T-cell (primary cell): ENCODE measurements around the gene STYXL2. TPM values are rescaled to one million over a fixed set of nuclear protein-coding genes. Genes with fewer than 3 reads are reported as not detected.

ENCODE experiments used
- ATAC-seq, 4 experiments: fragments of 200-7000 bp in 3 of 4; fragments of 150-1000 bp in 1 of 4; cut with Tn5 transposase; replicated peaks in 1 of 4; 1 replicate in 3 of 4; 2 replicates in 1 of 4; pipeline ENCODE4 v1.10.0; 2021; ENCODE audit warnings: moderate library complexity in 3 of 4, mild to moderate bottlenecking in 2 of 4, moderate number of reproducible peaks in 1 of 4
- CTCF ChIA-PET, 2 donors: fragments of 300-600 bp; sonication (Branson Sonifier 250); formaldehyde crosslinking; loops; one replicate each; lab custom pipeline; 2022; ENCODE audit warnings: antibody characterized with exemption in 2 of 2; lab: Charles Lee
- POLR2A ChIA-PET, 2 donors: fragments of 300-600 bp; sonication (Branson Sonifier 250); formaldehyde crosslinking; loops; one replicate each; lab custom pipeline; 2022; ENCODE audit warnings: antibody characterized with exemption in 2 of 2; lab: Charles Lee
- DNase-seq, 35 experiments: peaks; one replicate each; pipeline versions ENCODE4 v3.0.0 to v3.0.0-alpha.2; 2013 to 2023
- H3K27ac ChIP-seq: one replicate; pipeline ENCODE4 v1.5.1; 2013; ENCODE audit warnings: low read length
- H3K27me3 ChIP-seq, 2 experiments: replicated peaks in 1 of 2; 1 replicate in 1 of 2; 2 replicates in 1 of 2; pipeline versions ENCODE4 v1.6.1 to v1.7.0; 2013; ENCODE audit warnings: low read length in 1 of 2, mixed read lengths in 1 of 2; ENCODE audit not compliant: control insufficient read depth in 2 of 2, insufficient read depth in 2 of 2; ENCODE audit errors: extremely low read depth in 1 of 2
- H3K36me3 ChIP-seq, 2 donors: 1 replicate in 1 of 2; 2 replicates in 1 of 2; pipeline versions ENCODE4 v1.6.1 to v1.7.0; 2013; ENCODE audit warnings: low read length in 1 of 2; ENCODE audit not compliant: control insufficient read depth in 2 of 2, insufficient read depth in 1 of 2; ENCODE audit errors: extremely low read depth in 1 of 2
- H3K4me1 ChIP-seq, 2 experiments: 1 replicate in 1 of 2; 2 replicates in 1 of 2; pipeline versions ENCODE4 v1.6.1 to v1.7.0; 2013; ENCODE audit warnings: low read length in 2 of 2, mixed read lengths in 1 of 2; ENCODE audit not compliant: insufficient read depth in 2 of 2, control insufficient read depth in 1 of 2; ENCODE audit errors: extremely low read depth in 1 of 2
- H3K4me3 ChIP-seq, 2 donors: 1 replicate in 1 of 2; 2 replicates in 1 of 2; pipeline versions ENCODE4 v1.5.1 to v1.7.0; 2013; ENCODE audit warnings: mild to moderate bottlenecking in 2 of 2, low read length in 1 of 2, moderate library complexity in 1 of 2; ENCODE audit not compliant: control insufficient read depth in 1 of 2; ENCODE audit errors: extremely low read depth in 1 of 2
- H3K9me3 ChIP-seq: 2 replicates; pipeline ENCODE4 v1.7.0; 2013
- H3K27ac Mint-ChIP-seq, 2 donors: one replicate each; pipeline ENCODE4 v1.8.0; 2020 to 2021; ENCODE audit warnings: mild to moderate bottlenecking in 2 of 2, mixed read lengths in 2 of 2
- H3K27me3 Mint-ChIP-seq, 2 donors: one replicate each; pipeline ENCODE4 v1.8.0; 2021 to 2022; ENCODE audit warnings: mixed read lengths in 2 of 2
- H3K36me3 Mint-ChIP-seq: one replicate; pipeline ENCODE4 v1.8.0; 2021; ENCODE audit warnings: mixed read lengths
- H3K4me1 Mint-ChIP-seq, 3 donors: one replicate each; pipeline ENCODE4 v1.8.0; 2020 to 2022; ENCODE audit warnings: mixed read lengths in 3 of 3, mild to moderate bottlenecking in 1 of 3
- H3K4me3 Mint-ChIP-seq, 3 donors: one replicate each; pipeline ENCODE4 v1.8.0; 2020 to 2022; ENCODE audit warnings: mild to moderate bottlenecking in 3 of 3, mixed read lengths in 3 of 3, moderate library complexity in 3 of 3
- H3K9me3 Mint-ChIP-seq, 3 donors: one replicate each; pipeline ENCODE4 v1.8.0; 2020 to 2022; ENCODE audit warnings: mixed read lengths in 3 of 3
- WGBS: methylation state at CpG from one replicate; pipeline ENCODE4 v1.1.5; 2013; ENCODE audit warnings: missing lambda C conversion rate; ENCODE audit not compliant: insufficient coverage; 5-methylcytosine and 5-hydroxymethylcytosine counted together
- total RNA-seq, 35 experiments: library from RNA in 6 of 35; stranded (reverse) in 6 of 35; fragments of 120-200 nt in 1 of 35; gene quantifications; one replicate each; pipeline versions ENCODE4 v1.2.1 to v1.2.4 and lab custom pipeline; 2013 to 2026

The STYXL2 gene
- total RNA-seq, 5 donors from 2014 or later (not counting 1 experiment from before 2014, with no cell fraction given) = not detected

DNA sequence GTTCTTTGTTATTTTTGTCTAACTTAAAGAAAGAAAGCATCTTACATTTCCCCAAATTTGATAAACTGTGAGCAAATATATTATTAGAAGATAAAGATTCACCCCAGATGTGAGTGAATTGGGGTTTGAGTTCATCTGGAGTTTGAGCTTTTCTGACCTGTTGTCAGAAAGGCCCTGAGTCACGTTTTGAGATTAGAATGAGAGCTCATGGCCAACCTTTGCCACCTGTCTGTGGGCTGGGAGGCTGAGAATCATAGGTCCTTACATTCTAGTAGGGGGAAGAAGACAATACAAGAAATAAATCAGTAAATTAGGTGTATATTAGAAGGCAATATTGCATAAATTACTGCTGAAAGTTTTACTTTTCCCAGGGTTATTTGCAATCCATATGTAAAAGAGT, 22.3 kb downstream of the STYXL2 start:
- Histone ChIP-seq H3K4me3 (no peak overlapping the region), H3K36me3 (no peaks in the 10 kb centered on the region), H3K4me1 (peaks cover 0 to 4% of the 10 kb centered on the region in 2 experiments), H3K9me3 (no peaks in the 10 kb centered on the region), H3K27ac (no peak overlapping the region), H3K27me3 (peaks cover 0 to 8% of the 10 kb centered on the region in 2 experiments)
- no CpG with 5 or more reads among the region's 1 CpG for WGBS
- ChIA-PET CTCF (interaction anchor here in 1 of 2 donors (0.7 kb wide), 1 partner anchor 643 kb away, joined by 3 read pairs; no protein-coding TSS in a partner anchor), POLR2A (interaction anchor here in 1 of 2 donors (0.6 to 0.7 kb wide), 2 partner anchors 26 to 54 kb away, joined by 3 to 5 read pairs; partner anchors contain the start of gene GPA33)
- H3K27ac Mint-ChIP-seq = no peak overlapping the region
- peaks cover 0 to 5% (median under 1%) of the 10 kb centered on the region in 3 donors for H3K9me3 Mint-ChIP-seq
- H3K4me1 Mint-ChIP-seq = peaks cover 2 to 14% (median 11%) of the 10 kb centered on the region in 3 donors
- H3K27me3 Mint-ChIP-seq = no peaks in the 10 kb centered on the region
- no peak overlapping the region for H3K4me3 Mint-ChIP-seq
- H3K36me3 Mint-ChIP-seq = no peaks in the 10 kb centered on the region
- no peak for DNase-seq
- no peak for ATAC-seq

GRCh38 chr1:167117225-167117624, 23.4 kb downstream of the STYXL2 start:
- H3K27me3 ChIP-seq = peaks cover 0 to 13% of the 10 kb centered on the region in 2 experiments

DNA sequence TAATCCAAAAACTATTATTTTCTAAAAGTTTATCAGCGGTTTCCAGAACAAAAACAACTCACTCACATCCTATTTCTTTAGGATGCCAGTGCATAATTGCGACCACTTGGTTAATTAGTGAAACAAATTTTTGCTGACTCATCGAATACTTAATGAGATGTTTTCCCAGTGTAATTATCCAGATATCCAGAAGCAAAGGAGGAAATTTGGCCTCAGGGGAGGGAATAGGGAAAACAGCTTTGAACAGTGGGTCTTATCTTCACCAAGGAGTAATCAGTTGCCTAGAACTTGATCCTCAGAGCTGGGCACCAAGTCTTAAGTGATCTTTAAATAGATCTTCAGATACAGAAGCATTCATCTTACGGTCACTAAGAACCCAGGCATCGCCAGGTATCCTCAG, 24.3 kb downstream of the STYXL2 start:
- Mint-ChIP-seq H3K9me3 (no peaks in the 10 kb centered on the region), H3K4me1 (peaks cover 0 to 4% (median 3%) of the 10 kb centered on the region in 3 donors), H3K36me3 (no peaks in the 10 kb centered on the region), H3K4me3 (no peak overlapping the region), H3K27me3 (no peaks in the 10 kb centered on the region), H3K27ac (no peak overlapping the region)
- Histone ChIP-seq H3K9me3 (no peaks in the 10 kb centered on the region), H3K4me1 (peaks cover 0 to 10% of the 10 kb centered on the region in 2 experiments), H3K4me3 (no peak overlapping the region), H3K27ac (no peak overlapping the region), H3K36me3 (no peaks in the 10 kb centered on the region), H3K27me3 (peaks cover 0 to 13% of the 10 kb centered on the region in 2 experiments)
- DNase-seq (no peak), ATAC-seq (no peak)
- WGBS = 83% methylated on average over 2 of the region's 5 CpGs
- ChIA-PET POLR2A (no interaction called here), CTCF (interaction anchor here in 1 of 2 donors (0.9 kb wide), 1 partner anchor 10 kb away, joined by 3 read pairs; no protein-coding TSS in a partner anchor)

More at GRCh38 chr1:167117225-167117624, 23.4 kb downstream of the STYXL2 start:
- H3K4me1 Mint-ChIP-seq = peaks cover under 1 to 8% (median 3%) of the 10 kb centered on the region in 3 donors
- no peak for DNase-seq
- no peaks in the 10 kb centered on the region for H3K27me3 Mint-ChIP-seq
- Histone ChIP-seq H3K4me3 (no peak overlapping the region), H3K4me1 (peaks cover 0 to 10% of the 10 kb centered on the region in 2 experiments), H3K9me3 (no peaks in the 10 kb centered on the region), H3K36me3 (no peaks in the 10 kb centered on the region), H3K27ac (no peak overlapping the region)
- no peak for ATAC-seq
- no peaks in the 10 kb centered on the region for H3K9me3 Mint-ChIP-seq
- ChIA-PET POLR2A (no interaction called here), CTCF (no interaction called here)
- H3K27ac Mint-ChIP-seq = no peak overlapping the region
- H3K4me3 Mint-ChIP-seq = no peak overlapping the region
- no peaks in the 10 kb centered on the region for H3K36me3 Mint-ChIP-seq
- 93% methylated on average over 5 of the region's 9 CpGs for WGBS

GRCh38 chr1:167119696-167120095, 25.8 kb downstream of the STYXL2 start:
- Mint-ChIP-seq H3K9me3 (no peaks in the 10 kb centered on the region), H3K27ac (no peak overlapping the region), H3K27me3 (no peaks in the 10 kb centered on the region), H3K36me3 (no peaks in the 10 kb centered on the region), H3K4me1 (peaks cover 0 to 4% (median 3%) of the 10 kb centered on the region in 3 donors), H3K4me3 (peak overlapping the region in 1 of 3 donors; percentile 1)
- no peak overlapping the region for H3K27ac ChIP-seq
- H3K4me3 ChIP-seq = no peak overlapping the region
- H3K36me3 ChIP-seq = no peaks in the 10 kb centered on the region
- no peak for ATAC-seq
- H3K4me1 ChIP-seq = peaks cover 0 to 10% of the 10 kb centered on the region in 2 experiments
- ChIA-PET CTCF (interaction anchor here in 1 of 2 donors (0.6 to 0.7 kb wide), 2 partner anchors 31 to 57 kb away, joined by 3 read pairs; no protein-coding TSS in a partner anchor), POLR2A (no interaction called here)
- peaks cover 0 to 13% of the 10 kb centered on the region in 2 experiments for H3K27me3 ChIP-seq
- 100% methylated on average over 1 of the region's 3 CpGs for WGBS
- H3K9me3 ChIP-seq = no peaks in the 10 kb centered on the region
- no peak for DNase-seq

GRCh38 chr1:167120899-167121298, 27.0 kb downstream of the STYXL2 start:
- Histone ChIP-seq H3K9me3 (no peaks in the 10 kb centered on the region), H3K4me1 (peaks cover 0 to 10% of the 10 kb centered on the region in 2 experiments), H3K4me3 (peak overlapping the region; percentile 49 to 79), H3K27me3 (peaks cover 0 to 15% of the 10 kb centered on the region in 2 experiments), H3K36me3 (no peaks in the 10 kb centered on the region), H3K27ac (no peak overlapping the region)
- WGBS = no CpG with 5 or more reads among the region's 13 CpGs
- H3K27ac Mint-ChIP-seq = peak overlapping the region in 1 of 2 donors; percentile 66
- H3K27me3 Mint-ChIP-seq = peaks cover 4 to 7% of the 10 kb centered on the region in 2 donors
- ATAC-seq (peak in 3 of 4 experiments; percentile 55 to 75 (median 67)), DNase-seq (peak in 11 of 35 experiments; percentile 7 to 49 (median 24))
- no peaks in the 10 kb centered on the region for H3K9me3 Mint-ChIP-seq
- CTCF ChIA-PET = interaction anchor here (0.7 to 1.4 kb wide), 6 partner anchors 9 to 241 kb away, joined by 3 to 5 read pairs (median 4); no protein-coding TSS in a partner anchor
- H3K36me3 Mint-ChIP-seq = no peaks in the 10 kb centered on the region
- POLR2A ChIA-PET = no interaction called here
- peaks cover 0 to 4% (median 3%) of the 10 kb centered on the region in 3 donors for H3K4me1 Mint-ChIP-seq
- peak overlapping the region; percentile 80 to 87 (median 84) for H3K4me3 Mint-ChIP-seq

GRCh38 chr1:167121375-167122120, 27.7 kb downstream of the STYXL2 start:
- Mint-ChIP-seq H3K9me3 (no peaks in the 10 kb centered on the region), H3K4me3 (peak overlapping the region; percentile 80 to 87 (median 84)), H3K36me3 (no peaks in the 10 kb centered on the region), H3K27ac (peak overlapping the region; percentile 66 to 67), H3K4me1 (peaks cover 0 to 4% (median 3%) of the 10 kb centered on the region in 3 donors), H3K27me3 (peaks cover 6 to 10% of the 10 kb centered on the region in 2 donors)
- H3K27ac ChIP-seq = no peak overlapping the region
- H3K27me3 ChIP-seq = peaks cover 0 to 22% of the 10 kb centered on the region in 2 experiments
- CTCF ChIA-PET = interaction anchor here (0.7 to 1.4 kb wide), 6 partner anchors 8 to 241 kb away, joined by 3 to 5 read pairs (median 4); no protein-coding TSS in a partner anchor
- H3K4me1 ChIP-seq = peaks cover 0 to 10% of the 10 kb centered on the region in 2 experiments
- H3K9me3 ChIP-seq = no peaks in the 10 kb centered on the region
- peak overlapping the region; percentile 49 to 79 for H3K4me3 ChIP-seq
- WGBS = 11% methylated on average over 39 of the region's 47 CpGs
- H3K36me3 ChIP-seq = no peaks in the 10 kb centered on the region
- ATAC-seq = peak; percentile 77 to 86 (median 82)
- POLR2A ChIA-PET = no interaction called here
- DNase-seq = peak in 30 of 35 experiments; percentile 1 to 49 (median 23)
